SK-N-SH treated with all-trans-retinoic acid at 6 μM for 48 hours (cell line): Measurements from ENCODE around the gene MID1.

Experiments used
- BACH2 ChIP-seq: fragments of 250-450 bp; sonication (Bioruptor Pico); IDR thresholded peaks from 2 replicates; pipeline ENCODE4 v1.9.0; 2021; ENCODE audit warnings: mild to moderate bottlenecking, borderline replicate concordance
- ESRRG ChIP-seq: fragments of 250-450 bp; sonication (Bioruptor Pico); IDR thresholded peaks from 2 replicates; pipeline ENCODE4 v1.6.1; 2021; ENCODE audit warnings: mild to moderate bottlenecking
- ISL1 ChIP-seq: fragments of 250-450 bp; sonication (Bioruptor Pico); IDR thresholded peaks from 2 replicates; pipeline ENCODE4 v2.1.2; 2022; ENCODE audit warnings: mild to moderate bottlenecking, moderate library complexity
- TOX ChIP-seq: fragments of 250-450 bp; sonication (Bioruptor Pico); IDR thresholded peaks from 2 replicates; pipeline ENCODE4 v1.8.0; 2021; ENCODE audit warnings: mild to moderate bottlenecking, moderate library complexity, borderline replicate concordance
- ZC3H10 ChIP-seq: fragments of 250-450 bp; sonication (Bioruptor Pico); IDR thresholded peaks from 2 replicates; pipeline ENCODE4 v1.5.1; 2021; ENCODE audit warnings: mild to moderate bottlenecking, moderate library complexity
- TF ChIP-seq, protein P1 (sequence below): fragments of 250-450 bp; sonication (Bioruptor Pico); IDR thresholded peaks from 2 replicates; pipeline ENCODE4 v1.5.1; 2020; ENCODE audit warnings: low read depth, mild to moderate bottlenecking, moderate library complexity

DNA sequence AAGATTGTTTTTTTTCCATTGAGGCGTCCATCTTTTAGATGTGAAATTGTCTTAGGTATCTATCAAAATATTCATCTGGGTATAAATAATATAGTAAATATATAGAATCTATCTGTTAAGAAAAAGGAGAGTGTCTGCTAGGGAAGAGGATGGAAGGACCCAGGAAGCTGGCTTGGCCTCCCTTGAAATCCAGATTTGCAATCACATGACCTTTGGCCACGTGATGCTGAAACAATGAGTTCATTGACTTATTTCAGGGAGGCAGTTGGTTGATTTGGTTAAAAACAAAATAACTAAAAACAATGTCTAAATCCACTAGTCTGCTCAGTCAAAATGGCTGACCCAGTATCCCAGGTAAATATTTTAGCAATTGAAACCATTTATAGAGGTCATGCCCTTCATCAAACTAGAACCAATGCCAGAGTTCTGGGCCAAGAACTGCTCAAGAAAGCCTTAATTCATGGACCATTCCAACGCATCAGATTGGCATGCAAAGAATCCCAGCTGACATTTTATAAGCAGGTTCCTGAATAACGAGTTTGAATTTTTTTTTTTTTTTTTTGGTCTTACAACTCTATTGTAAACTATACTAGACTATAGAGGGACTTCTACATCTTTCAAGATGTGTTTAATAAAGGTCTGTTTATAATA lies 172.7 kb downstream of the MID1 start:
- no peak for TF ChIP-seq ZC3H10 (CRISPR knock-in tag)
- peak; percentile 64; the same call in 1 of the 2 replicates for TF ChIP-seq ISL1 (CRISPR knock-in tag)
- TF ChIP-seq, protein P1, sequence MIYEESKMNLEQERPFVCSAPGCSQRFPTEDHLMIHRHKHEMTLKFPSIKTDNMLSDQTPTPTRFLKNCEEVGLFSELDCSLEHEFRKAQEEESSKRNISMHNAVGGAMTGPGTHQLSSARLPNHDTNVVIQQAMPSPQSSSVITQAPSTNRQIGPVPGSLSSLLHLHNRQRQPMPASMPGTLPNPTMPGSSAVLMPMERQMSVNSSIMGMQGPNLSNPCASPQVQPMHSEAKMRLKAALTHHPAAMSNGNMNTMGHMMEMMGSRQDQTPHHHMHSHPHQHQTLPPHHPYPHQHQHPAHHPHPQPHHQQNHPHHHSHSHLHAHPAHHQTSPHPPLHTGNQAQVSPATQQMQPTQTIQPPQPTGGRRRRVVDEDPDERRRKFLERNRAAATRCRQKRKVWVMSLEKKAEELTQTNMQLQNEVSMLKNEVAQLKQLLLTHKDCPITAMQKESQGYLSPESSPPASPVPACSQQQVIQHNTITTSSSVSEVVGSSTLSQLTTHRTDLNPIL (CRISPR knock-in tag): no peak
- no peak for TF ChIP-seq BACH2 (CRISPR knock-in tag)
- TF ChIP-seq ESRRG: no peak
- no peak for TF ChIP-seq TOX (CRISPR knock-in tag)
